GM20431 (cell line): ENCODE results near the gene ADAMTSL2.

Experiments used
- in situ Hi-C: fragments of 300-500 bp; cut with MseI, MboI; formaldehyde crosslinking; loops from one replicate; pipeline ENCODE4 v1.15.0; 2020; ENCODE audit warnings: low sequenced_read_pairs; ENCODE audit not compliant: unreplicated experiment

The ADAMTSL2 gene

GRCh38 chr9:133581513-133582343, 47.2 kb downstream of the ADAMTSL2 start:
- in situ Hi-C loops = no loop called here

GRCh38 chr9:133582501-133583045, 48.1 kb downstream of the ADAMTSL2 start:
- in situ Hi-C loops = no loop called here

- in situ Hi-C loops = no loop called here
Measured at GRCh38 chr9:133583111-133583510, 48.6 kb downstream of the ADAMTSL2 start.

DNA sequence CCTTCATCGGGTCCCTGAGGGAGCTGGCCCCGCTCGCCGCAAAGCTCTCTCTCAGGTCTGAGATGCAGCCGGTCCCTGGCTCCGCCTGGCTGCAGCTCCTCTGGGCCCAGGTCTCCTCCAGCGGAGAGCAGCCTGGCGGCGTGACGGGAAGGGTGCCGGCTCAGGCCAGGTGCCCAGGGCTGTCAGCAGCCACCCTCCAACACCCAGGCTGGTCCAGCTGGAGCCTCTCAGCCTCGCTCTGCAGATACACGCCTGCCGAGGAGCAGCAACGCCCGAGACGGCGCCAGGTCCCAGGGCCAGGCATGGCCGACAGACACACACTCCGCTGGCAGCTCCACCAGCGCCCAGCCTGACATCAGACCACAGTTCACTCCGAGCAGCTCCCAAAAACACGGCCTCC, 49.1 kb downstream of the ADAMTSL2 start:
- in situ Hi-C loops = no loop called here

DNA sequence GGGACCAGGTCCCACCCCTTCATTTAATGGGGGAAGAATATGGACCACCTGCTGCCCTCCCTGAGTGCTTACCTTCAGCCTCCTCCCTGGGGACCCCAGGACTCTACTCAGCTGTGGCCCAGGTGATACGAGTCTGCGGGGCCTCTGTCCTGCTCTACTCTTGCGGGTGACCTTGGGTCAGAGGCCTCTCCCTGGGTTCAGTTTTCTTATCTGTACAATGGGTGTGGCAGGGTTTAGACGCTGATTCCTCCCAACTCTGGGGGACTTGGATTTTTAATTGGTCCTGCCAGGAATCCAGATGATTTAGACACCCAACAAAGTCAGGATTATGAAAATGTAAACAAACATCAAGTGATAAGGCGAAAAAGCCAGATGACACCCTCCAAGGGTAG, 49.7 kb downstream of the ADAMTSL2 start:
- in situ Hi-C loops = no loop called here

- in situ Hi-C loops = no loop called here
Measured at GRCh38 chr9:133584559-133585476, 50.3 kb downstream of the ADAMTSL2 start.

GRCh38 chr9:133585481-133586351, 51.2 kb downstream of the ADAMTSL2 start:
- in situ Hi-C loops = no loop called here

GRCh38 chr9:133587051-133587450, 52.5 kb downstream of the ADAMTSL2 start:
- in situ Hi-C loops = no loop called here

DNA sequence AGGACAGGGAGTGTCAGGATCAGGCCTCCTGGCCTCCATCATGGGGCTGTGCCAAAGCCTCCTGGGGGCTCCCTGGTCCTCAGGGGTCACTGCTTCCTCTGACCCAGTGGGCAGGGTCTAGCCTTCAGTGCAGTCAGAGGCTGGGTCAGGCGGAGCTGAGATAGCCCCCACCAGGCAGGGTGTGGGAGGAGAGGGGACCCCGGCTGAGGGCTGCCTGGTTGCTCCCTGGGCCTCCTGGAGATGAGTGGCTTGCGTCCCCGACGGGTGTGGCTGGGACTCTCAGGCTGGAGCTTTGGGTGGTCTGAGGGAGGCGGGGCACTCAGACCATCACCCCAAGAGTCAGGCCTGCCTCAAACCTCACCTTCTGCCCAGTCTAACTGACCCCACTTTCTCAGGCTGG, 53.0 kb downstream of the ADAMTSL2 start:
- in situ Hi-C loops = no loop called here

DNA sequence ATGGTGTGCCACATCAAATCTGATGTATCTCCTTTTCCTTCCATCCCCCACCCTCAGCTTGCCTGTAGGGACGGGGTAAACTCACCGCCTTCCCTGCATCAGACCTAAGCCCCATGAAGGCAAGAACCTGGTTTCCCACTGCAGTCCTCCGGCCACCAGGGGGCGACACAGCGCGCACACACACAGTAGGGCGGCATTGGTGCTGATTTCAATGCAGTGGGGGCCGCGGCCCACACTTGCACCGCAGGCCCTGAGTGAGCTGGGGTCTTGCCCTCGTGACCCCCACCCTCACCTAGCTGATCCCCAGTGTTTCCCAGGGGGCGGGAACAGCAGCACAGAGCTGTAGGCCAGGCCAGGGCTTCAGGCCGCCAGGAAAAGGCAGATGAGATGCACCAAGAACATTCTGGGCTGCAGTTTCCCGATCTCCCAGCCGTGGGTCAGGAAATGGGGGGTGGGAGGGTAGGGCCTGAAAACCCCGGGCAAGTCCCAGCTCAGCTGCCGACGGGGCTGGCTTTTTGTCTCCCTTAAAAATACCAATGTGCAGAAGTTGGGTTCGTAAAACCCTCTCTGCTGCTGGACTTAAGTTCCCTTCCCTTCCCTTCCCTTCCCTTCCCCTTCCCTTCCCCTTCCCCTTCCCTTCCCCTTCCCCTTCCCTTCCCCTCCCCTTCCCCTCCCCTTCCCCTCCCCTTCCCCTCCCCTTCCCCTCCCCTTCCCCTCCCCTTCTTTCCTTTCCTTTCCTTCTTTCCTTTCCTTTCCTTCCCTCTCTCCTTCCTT, 55.1 kb downstream of the ADAMTSL2 start:
- in situ Hi-C loops = no loop called here

DNA sequence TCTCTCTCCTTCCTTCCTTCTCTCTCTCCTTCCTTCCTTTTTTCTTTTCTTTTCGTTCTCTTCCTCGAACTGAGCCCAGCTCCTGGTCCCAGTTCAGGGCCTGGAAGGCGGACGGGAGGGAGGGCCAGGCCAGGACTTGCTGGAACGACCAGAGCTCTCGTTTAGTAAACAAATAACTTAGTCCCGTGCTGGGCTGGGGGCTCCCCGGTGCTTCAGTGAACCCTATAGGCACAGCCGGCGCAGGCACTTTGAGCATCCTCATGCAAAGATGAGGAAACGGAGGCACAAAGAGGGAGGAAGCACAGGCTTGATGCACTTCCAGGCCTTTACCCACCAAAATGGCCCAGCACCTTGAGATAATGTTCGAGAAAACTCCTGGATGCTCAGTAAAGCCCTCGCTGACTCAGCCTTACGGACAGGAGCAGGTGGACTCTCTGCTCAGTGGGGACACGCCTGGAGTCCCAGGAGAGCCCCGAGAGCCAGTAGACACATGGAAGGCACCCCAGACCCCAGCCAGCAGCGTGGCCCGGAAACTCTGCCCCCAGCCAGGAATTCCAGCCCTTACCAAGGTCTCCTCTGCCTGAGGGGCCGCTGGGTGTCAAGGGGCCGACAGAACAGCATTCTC, 55.8 kb downstream of the ADAMTSL2 start:
- in situ Hi-C loops = no loop called here

- in situ Hi-C loops = no loop called here
Measured at GRCh38 chr9:133591116-133591910, 56.8 kb downstream of the ADAMTSL2 start.

DNA sequence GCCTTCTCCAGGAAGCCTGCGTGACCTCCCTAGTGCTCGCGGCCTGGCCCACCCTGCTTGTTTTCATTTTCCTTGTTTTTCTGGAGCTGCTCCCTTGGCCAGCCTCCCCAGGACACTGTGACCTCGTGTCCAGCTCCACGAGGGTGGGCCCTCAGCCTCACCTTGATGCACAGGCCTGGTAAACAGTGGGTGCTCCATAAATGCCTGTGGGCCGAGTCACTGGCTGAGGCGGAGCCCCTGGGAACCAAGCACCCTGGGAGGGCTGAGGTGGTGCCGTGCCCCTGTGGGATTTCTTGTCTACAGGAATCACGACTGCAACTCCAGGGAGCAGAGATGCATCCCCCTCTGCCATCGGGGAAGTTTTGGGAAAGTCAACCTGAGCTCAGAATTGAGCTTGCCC, 57.5 kb downstream of the ADAMTSL2 start:
- in situ Hi-C loops = no loop called here

DNA sequence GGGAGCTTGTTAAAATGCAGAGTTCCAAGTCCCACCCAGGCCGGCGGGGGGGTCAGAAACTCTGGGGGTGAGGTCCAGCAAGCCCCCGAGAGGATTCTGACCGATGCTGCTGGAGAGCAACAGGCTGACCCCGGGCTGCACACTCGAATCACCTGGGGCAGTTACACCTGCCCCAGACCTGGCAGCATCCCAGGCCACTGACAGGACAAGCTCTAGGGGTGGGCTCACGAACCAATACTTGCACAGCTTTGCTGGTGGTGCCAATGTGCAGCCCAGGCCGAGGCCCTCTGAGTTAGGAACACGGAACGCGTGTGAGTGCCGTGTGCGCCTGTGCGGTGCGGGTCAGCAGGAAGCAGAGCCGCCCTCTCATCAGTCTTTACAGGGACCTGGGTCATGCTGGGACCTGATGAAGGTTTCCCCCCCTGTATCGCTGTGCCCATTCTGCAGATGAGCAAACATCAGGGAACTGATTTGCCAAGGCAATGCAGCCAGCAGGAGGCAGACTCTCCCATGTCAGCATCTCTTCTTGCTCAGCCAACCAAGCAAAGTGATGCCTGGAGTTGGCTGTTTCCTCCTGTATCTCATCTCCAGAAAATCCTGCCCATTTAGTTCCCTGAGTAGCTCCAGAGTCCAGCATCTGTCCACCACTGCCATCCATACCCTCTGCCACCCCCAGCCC, 58.4 kb downstream of the ADAMTSL2 start:
- in situ Hi-C loops = no loop called here

DNA sequence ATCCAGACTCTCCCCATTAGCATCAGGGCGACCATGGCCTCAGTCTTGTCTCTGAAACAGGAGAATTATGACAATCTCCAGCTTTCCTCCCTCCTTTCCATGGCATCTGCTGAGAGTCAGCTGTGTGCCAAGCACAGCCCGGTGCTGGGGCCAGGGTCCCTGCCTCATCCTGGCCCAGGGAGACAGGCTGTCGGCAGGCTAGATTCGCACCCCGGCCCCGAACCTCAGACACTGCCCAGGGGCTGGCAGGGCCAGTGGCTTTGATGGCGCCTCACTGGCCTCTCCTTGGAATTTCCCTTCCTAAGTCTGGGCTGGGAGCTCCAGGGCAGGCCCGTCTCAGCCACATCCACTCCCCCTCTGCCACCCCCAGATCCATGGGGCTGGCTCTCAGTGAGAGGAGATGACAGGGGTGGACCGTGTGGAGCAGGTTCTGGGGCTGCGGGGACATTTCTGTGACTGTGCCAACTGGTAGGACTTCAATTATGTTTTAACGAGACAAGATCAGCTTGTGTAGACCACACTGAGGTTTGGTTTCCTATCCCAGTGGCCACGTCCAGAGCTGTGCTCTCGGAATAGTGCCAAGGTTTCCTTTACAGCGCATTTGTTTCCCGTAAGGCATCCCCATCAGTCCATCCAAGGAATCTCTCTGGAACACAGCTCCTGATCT, 59.2 kb downstream of the ADAMTSL2 start:
- in situ Hi-C loops = no loop called here

GRCh38 chr9:133594310-133594709, 59.8 kb downstream of the ADAMTSL2 start:
- in situ Hi-C loops = no loop called here

DNA sequence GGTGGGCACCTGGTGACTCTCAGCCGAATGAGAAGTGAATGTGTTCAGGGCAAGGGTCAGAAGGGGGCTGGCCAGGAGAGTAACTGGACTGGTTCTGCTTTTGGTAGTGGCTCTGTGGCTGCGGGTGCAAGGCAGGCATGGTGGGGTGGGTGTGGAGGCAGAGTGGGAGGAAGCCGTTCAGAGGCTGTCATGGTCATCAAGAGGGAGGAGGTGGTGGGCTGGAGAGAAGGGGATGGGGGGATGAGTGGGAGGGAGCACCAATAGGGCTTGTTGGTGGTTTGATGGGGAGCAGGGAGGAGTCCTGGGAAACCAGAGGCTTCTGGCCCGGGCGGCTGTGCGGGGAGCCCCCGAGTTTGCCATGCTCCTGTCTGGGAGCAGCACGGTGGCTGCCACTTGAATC, 61.4 kb downstream of the ADAMTSL2 start:
- in situ Hi-C loops = no loop called here
